HepG2 (cell line): ENCODE data around the gene MPC1. TPM values are rescaled to one million over a fixed set of nuclear protein-coding genes. Genes with fewer than 3 reads are reported as not detected.
A peak's percentile ranks its signal among the peaks of the same experiment; 100 is the strongest.

Experiments used
- CC2D1A ChIP-seq: sonication (generic); formaldehyde crosslinking; IDR thresholded peaks from 2 replicates; pipeline ENCODE4 v1.8.1; 2023; ENCODE audit warnings: mild to moderate bottlenecking, missing genetic modification reagents
- KDM2A ChIP-seq: sonication (generic); formaldehyde crosslinking; IDR thresholded peaks from 2 replicates; pipeline ENCODE4 v1.4.0; 2020; ENCODE audit warnings: low read depth, missing genetic modification reagents, borderline replicate concordance
- KMT2A ChIP-seq: sonication (generic); formaldehyde crosslinking; IDR thresholded peaks from 2 replicates; pipeline ENCODE4 v1.4.0; 2020; ENCODE audit warnings: missing genetic modification reagents
- POLR2G ChIP-seq: fragments of 200-400 bp; formaldehyde crosslinking; IDR thresholded peaks from 2 replicates; pipeline ENCODE4 v1.6.1; 2018; ENCODE audit warnings: mild to moderate bottlenecking, low read depth, low read length, moderate library complexity
- SAP130 ChIP-seq: IDR thresholded peaks from 2 replicates; pipeline ENCODE4 v1.6.1; 2016; ENCODE audit warnings: low read depth
- USF2 ChIP-seq, 2 experiments: sonication (generic) in 1 of 2; formaldehyde crosslinking in 1 of 2; IDR thresholded peaks; 2 replicates each; pipeline versions ENCODE4 v1.5.1 to v1.6.1; 2011 to 2020; ENCODE audit warnings: borderline replicate concordance in 1 of 2, low read depth in 1 of 2, low read length in 1 of 2, mild to moderate bottlenecking in 1 of 2, missing genetic modification reagents in 1 of 2, moderate library complexity in 1 of 2
- ZFP91 ChIP-seq: sonication (generic); formaldehyde crosslinking; IDR thresholded peaks from 2 replicates; pipeline ENCODE4 v1.9.0; 2022; ENCODE audit warnings: missing genetic modification reagents, mild to moderate bottlenecking, borderline replicate concordance
- ZNF577 ChIP-seq: sonication (generic); formaldehyde crosslinking; IDR thresholded peaks from 2 replicates; pipeline ENCODE4 v1.4.0; 2020; ENCODE audit warnings: mild to moderate bottlenecking, low read depth, missing genetic modification reagents, borderline replicate concordance
- ZNF784 ChIP-seq: sonication (generic); formaldehyde crosslinking; IDR thresholded peaks from 2 replicates; pipeline ENCODE4 v1.5.1; 2020; ENCODE audit warnings: missing genetic modification reagents, mild to moderate bottlenecking, borderline replicate concordance
- polyA plus RNA-seq, 8 experiments: library from polyadenylated mRNA; depleted of rRNA in 3 of 8; stranded (reverse) in 7 of 8; unstranded in 1 of 8; fragments of >200 nt; fragmentation: Illumina TruSeq in 4 of 8; extraction: Trizol in 4 of 8; gene quantifications; 2 replicates each; pipeline versions ENCODE4 v1.2.1 to v1.2.3, GENCODE V29; 2011 to 2016; ENCODE audit warnings: low read depth in 4 of 8, missing spikeins in 1 of 8, mixed read lengths in 1 of 8; ENCODE audit not compliant: insufficient read depth in 1 of 8
- total RNA-seq, 5 experiments: library from RNA; depleted of rRNA; stranded (reverse); fragments of >200 nt; fragmentation: Illumina TruSeq; extraction: Trizol; gene quantifications; 2 replicates each; pipeline ENCODE4 v1.2.3, GENCODE V29; 2016; ENCODE audit warnings: low read depth in 1 of 5
- TF ChIP-seq, protein P1 (sequence below): IDR thresholded peaks from 2 replicates; pipeline ENCODE4 v1.6.1; 2012; ENCODE audit warnings: low read depth, low read length, improper control_type of control experiment
- TF ChIP-seq, protein P2 (sequence below): IDR thresholded peaks from 2 replicates; pipeline ENCODE4 v1.6.1; 2016; ENCODE audit warnings: mild to moderate bottlenecking
- TF ChIP-seq, protein P3 (sequence below): sonication (generic); formaldehyde crosslinking; IDR thresholded peaks from 2 replicates; pipeline ENCODE4 v1.8.1; 2022; ENCODE audit warnings: low read depth, mild to moderate bottlenecking, missing genetic modification reagents

The MPC1 gene
- total and polyA plus RNA-seq, 2 of the 13 experiments (the other 11 are each of a cell fraction or from before 2014, with no cell fraction given) = 189 to 214 TPM

DNA sequence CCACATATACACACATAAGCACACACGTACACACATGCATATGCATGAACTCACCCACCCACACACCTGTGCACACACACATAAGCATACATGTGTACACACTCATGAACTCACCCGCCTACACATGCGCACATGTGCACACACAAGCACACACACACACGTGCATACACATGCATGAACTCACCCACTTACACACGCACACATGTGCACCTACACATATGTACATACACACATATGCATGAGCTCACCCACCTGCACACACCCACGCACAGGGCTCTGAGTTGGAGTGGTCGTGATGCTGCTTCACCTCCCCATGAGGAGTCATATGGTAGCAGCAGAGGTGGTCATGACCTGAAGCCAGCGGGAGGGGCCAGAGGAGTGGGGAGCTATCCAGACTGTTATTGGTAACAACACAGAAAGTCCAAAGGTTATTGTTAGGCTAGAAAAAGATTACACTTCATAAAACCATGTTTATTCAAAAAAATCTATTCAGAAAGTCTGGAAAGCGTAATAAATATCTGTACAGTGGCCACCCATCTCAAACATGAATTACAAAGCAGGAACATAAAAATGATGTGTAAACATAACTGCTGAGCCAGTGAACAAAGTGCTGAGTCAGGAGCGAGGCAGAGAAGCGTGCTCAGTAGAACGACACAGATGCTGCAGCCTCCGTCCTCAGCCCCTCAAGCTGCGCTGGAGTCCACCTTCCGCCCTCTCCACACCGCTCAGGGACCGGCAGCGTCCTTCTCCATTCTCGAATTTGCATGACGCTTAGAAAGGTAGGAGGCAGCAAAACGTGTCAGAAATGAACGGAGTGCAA, 26.4 kb upstream of the MPC1 start (continued):
- TF ChIP-seq, protein P1, sequence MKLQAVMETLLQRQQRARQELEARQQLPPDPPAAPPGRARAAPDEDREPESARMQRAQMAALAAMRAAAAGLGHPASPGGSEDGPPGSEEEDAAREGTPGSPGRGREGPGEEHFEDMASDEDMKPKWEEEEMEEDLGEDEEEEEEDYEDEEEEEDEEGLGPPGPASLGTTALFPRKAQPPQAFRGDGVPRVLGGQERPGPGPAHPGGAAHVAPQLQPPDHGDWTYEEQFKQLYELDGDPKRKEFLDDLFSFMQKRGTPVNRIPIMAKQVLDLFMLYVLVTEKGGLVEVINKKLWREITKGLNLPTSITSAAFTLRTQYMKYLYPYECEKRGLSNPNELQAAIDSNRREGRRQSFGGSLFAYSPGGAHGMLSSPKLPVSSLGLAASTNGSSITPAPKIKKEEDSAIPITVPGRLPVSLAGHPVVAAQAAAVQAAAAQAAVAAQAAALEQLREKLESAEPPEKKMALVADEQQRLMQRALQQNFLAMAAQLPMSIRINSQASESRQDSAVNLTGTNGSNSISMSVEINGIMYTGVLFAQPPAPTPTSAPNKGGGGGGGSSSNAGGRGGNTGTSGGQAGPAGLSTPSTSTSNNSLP = peak; percentile 20; the same call in 1 of the 2 replicates
- TF ChIP-seq ZNF577 (CRISPR knock-in tag) (no peak), ZNF784 (CRISPR knock-in tag) (no peak), SAP130 (CRISPR knock-in tag) (peak; percentile 16; the same call in 1 of the 2 replicates), USF2 (IDR thresholded peaks at IDR 0.05; ENCODE audit: low read depth, low read length) (0 out of 2 replicates have a peak, but pooled peaks have one; percentile 2), USF2 (CRISPR knock-in tag; IDR thresholded peaks at IDR 0.05; ENCODE audit: borderline replicate concordance) (no peak), KDM2A (CRISPR knock-in tag) (0 out of 2 replicates have a peak, but pooled peaks have one; percentile 31), ZFP91 (CRISPR knock-in tag) (0 out of 2 replicates have a peak, but pooled peaks have one; percentile 21), KMT2A (CRISPR knock-in tag) (0 out of 2 replicates have a peak, but pooled peaks have one; percentile 23), CC2D1A (no peak), POLR2G (no peak)
- TF ChIP-seq, protein P2, sequence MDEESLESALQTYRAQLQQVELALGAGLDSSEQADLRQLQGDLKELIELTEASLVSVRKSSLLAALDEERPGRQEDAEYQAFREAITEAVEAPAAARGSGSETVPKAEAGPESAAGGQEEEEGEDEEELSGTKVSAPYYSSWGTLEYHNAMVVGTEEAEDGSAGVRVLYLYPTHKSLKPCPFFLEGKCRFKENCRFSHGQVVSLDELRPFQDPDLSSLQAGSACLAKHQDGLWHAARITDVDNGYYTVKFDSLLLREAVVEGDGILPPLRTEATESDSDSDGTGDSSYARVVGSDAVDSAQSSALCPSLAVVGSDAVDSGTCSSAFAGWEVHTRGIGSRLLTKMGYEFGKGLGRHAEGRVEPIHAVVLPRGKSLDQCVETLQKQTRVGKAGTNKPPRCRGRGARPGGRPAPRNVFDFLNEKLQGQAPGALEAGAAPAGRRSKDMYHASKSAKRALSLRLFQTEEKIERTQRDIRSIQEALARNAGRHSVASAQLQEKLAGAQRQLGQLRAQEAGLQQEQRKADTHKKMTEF = peak; percentile 40; the same call in 1 of the 2 replicates
- TF ChIP-seq, protein P3, sequence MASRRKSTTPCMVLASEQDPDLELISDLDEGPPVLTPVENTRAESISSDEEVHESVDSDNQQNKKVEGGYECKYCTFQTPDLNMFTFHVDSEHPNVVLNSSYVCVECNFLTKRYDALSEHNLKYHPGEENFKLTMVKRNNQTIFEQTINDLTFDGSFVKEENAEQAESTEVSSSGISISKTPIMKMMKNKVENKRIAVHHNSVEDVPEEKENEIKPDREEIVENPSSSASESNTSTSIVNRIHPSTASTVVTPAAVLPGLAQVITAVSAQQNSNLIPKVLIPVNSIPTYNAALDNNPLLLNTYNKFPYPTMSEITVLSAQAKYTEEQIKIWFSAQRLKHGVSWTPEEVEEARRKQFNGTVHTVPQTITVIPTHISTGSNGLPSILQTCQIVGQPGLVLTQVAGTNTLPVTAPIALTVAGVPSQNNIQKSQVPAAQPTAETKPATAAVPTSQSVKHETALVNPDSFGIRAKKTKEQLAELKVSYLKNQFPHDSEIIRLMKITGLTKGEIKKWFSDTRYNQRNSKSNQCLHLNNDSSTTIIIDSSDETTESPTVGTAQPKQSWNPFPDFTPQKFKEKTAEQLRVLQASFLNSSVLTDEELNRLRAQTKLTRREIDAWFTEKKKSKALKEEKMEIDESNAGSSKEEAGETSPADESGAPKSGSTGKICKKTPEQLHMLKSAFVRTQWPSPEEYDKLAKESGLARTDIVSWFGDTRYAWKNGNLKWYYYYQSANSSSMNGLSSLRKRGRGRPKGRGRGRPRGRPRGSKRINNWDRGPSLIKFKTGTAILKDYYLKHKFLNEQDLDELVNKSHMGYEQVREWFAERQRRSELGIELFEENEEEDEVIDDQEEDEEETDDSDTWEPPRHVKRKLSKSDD (CRISPR knock-in tag) = 0 out of 2 replicates have a peak, but pooled peaks have one; percentile 33
